ENCODE measurements around the gene SLC6A11. TPM values are rescaled to one million over a fixed set of nuclear protein-coding genes. Genes with fewer than 3 reads are reported as not detected.

Gene SLC6A11
- total RNA-seq (2022; extraction: Qiagen RNA extraction; ENCODE audit: low read depth): 0.03 to 0.07 TPM (median 0.04 TPM) in 4 of 5 replicates, not detected in the other

DNA sequence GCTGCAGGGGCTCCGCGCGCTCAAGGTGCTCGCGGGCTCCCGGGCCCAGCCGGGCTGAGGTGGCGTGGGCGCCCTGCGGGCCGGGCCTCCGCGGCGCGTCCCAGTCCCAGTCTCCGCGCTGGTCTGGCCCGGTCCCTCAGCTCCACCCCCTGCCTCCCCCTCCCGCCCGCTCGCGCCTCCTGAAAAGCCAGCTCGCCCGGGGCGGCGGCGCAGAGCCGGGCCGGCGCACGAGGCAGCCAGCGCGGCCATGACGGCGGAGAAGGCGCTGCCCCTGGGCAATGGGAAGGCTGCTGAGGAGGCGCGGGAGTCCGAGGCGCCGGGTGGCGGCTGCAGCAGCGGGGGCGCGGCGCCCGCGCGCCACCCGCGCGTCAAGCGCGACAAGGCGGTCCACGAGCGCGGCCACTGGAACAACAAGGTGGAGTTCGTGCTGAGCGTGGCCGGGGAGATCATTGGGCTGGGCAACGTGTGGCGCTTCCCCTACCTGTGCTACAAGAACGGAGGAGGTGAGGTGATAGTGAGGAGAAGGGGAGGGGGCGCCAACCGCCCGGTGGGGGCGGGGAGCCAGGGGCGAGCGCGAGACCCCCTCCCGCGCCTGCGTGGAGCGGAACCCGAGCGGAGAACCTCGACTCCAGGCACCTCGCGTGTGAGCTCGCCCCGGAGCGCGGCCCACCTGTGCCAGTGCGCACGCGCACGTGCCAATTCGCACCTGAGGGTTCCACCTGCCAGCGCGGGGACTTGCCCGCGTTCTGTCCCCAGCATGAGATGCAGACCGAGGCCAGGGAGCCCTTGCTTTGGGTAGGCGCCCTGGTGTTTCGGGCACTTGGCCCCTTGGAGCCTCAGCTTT, at the start of gene SLC6A11:
TSS of gene SLC6A11 (plus strand) at position 210 of the 844 bp plus-strand sequence. CDS start at position 248, 38 bp downstream.

Other genes with a start within 250 kb of the SLC6A11 start
- 0.02 TPM in 1 of 5 replicates, not detected in the others for gene SLC6A1, start 176.5 kb downstream of the SLC6A11 start, total RNA-seq (2022; extraction: Qiagen RNA extraction; ENCODE audit: low read depth)